Nephron progenitor cell (in vitro differentiated cells): ENCODE data around the gene ZNHIT6.
A peak's percentile ranks its signal among the peaks of the same experiment; 100 is the strongest.

Source experiments
- DNase-seq: peaks from one replicate; pipeline ENCODE4 v3.0.0; 2021
- H3K27ac Mint-ChIP-seq: 2 replicates; pipeline ENCODE4 v1.8.0; 2021; ENCODE audit warnings: mild to moderate bottlenecking, moderate library complexity, mixed read lengths
- H3K27me3 Mint-ChIP-seq: 2 replicates; pipeline ENCODE4 v1.8.0; 2021; ENCODE audit warnings: mild to moderate bottlenecking, low read depth, mixed read lengths; ENCODE audit not compliant: poor library complexity
- H3K36me3 Mint-ChIP-seq: 2 replicates; pipeline ENCODE4 v1.8.0; 2021; ENCODE audit warnings: low read depth, mixed read lengths
- H3K4me1 Mint-ChIP-seq: 2 replicates; pipeline ENCODE4 v1.8.0; 2021; ENCODE audit warnings: mixed read lengths
- H3K4me3 Mint-ChIP-seq: 2 replicates; pipeline ENCODE4 v1.8.0; 2021; ENCODE audit warnings: mild to moderate bottlenecking, moderate library complexity, mixed read lengths
- H3K9me3 Mint-ChIP-seq: 2 replicates; pipeline ENCODE4 v1.8.0; 2021; ENCODE audit warnings: mild to moderate bottlenecking, moderate library complexity, mixed read lengths
- CTCF ChIP-seq: fragments of 200-600 bp; sonication (generic); IDR thresholded peaks from 2 replicates; pipeline ENCODE4 v1.5.0; 2021; ENCODE audit warnings: antibody characterized with exemption

ZNHIT6 gene

GRCh38 chr1:85630493-85630892 lies 77.7 kb downstream of the ZNHIT6 start:
- Mint-ChIP-seq H3K27ac (no peak overlapping the region), H3K36me3 (peaks cover 28% of the 10 kb centered on the region), H3K4me3 (no peak overlapping the region), H3K27me3 (peaks cover 3% of the 10 kb centered on the region), H3K4me1 (peaks cover 15% of the 10 kb centered on the region), H3K9me3 (no peaks in the 10 kb centered on the region)
- no peak for DNase-seq
- no peak for TF ChIP-seq CTCF

GRCh38 chr1:85629532-85629920 lies 78.7 kb downstream of the ZNHIT6 start:
- Mint-ChIP-seq H3K27ac (peak overlapping the region; percentile 99), H3K4me3 (peak overlapping the region; percentile 53), H3K9me3 (peaks cover 3% of the 10 kb centered on the region), H3K36me3 (peaks cover 26% of the 10 kb centered on the region), H3K4me1 (peaks cover 15% of the 10 kb centered on the region), H3K27me3 (peaks cover 3% of the 10 kb centered on the region)
- no peak for DNase-seq
- TF ChIP-seq CTCF: no peak

- peaks cover 3% of the 10 kb centered on the region for H3K27me3 Mint-ChIP-seq
- no peak for TF ChIP-seq CTCF
- DNase-seq: no peak
- H3K4me1 Mint-ChIP-seq: peaks cover 15% of the 10 kb centered on the region
- H3K36me3 Mint-ChIP-seq: peaks cover 28% of the 10 kb centered on the region
- H3K9me3 Mint-ChIP-seq: peaks cover 8% of the 10 kb centered on the region
- peak overlapping the region; percentile 99 for H3K27ac Mint-ChIP-seq
- H3K4me3 Mint-ChIP-seq: peak overlapping the region; percentile 53
Measured at GRCh38 chr1:85628791-85629531, 79.3 kb downstream of the ZNHIT6 start.

GRCh38 chr1:85626818-85627217 lies 81.4 kb downstream of the ZNHIT6 start:
- peaks cover 27% of the 10 kb centered on the region for H3K9me3 Mint-ChIP-seq
- no peaks in the 10 kb centered on the region for H3K27me3 Mint-ChIP-seq
- H3K36me3 Mint-ChIP-seq: peaks cover 50% of the 10 kb centered on the region
- no peak overlapping the region for H3K4me3 Mint-ChIP-seq
- DNase-seq: no peak
- H3K4me1 Mint-ChIP-seq: peaks cover 15% of the 10 kb centered on the region
- TF ChIP-seq CTCF: no peak
- no peak overlapping the region for H3K27ac Mint-ChIP-seq

GRCh38 chr1:85624361-85624760 lies 83.9 kb downstream of the ZNHIT6 start:
- Mint-ChIP-seq H3K4me1 (peaks cover 11% of the 10 kb centered on the region), H3K4me3 (no peak overlapping the region), H3K36me3 (peaks cover 61% of the 10 kb centered on the region), H3K27me3 (peaks cover 3% of the 10 kb centered on the region), H3K9me3 (peaks cover 46% of the 10 kb centered on the region), H3K27ac (no peak overlapping the region)
- no peak for TF ChIP-seq CTCF
- no peak for DNase-seq

- H3K27me3 Mint-ChIP-seq: peaks cover 3% of the 10 kb centered on the region
- no peaks in the 10 kb centered on the region for H3K4me1 Mint-ChIP-seq
- peaks cover 47% of the 10 kb centered on the region for H3K9me3 Mint-ChIP-seq
- DNase-seq: no peak
- H3K36me3 Mint-ChIP-seq: peaks cover 61% of the 10 kb centered on the region
- no peak overlapping the region for H3K27ac Mint-ChIP-seq
- H3K4me3 Mint-ChIP-seq: no peak overlapping the region
- no peak for TF ChIP-seq CTCF
Measured at GRCh38 chr1:85623061-85623471, 85.2 kb downstream of the ZNHIT6 start.
